ENCODE measurements around the gene SPATA13.

- TF ChIP-seq CTCF (IDR thresholded peaks at IDR 0.05; ENCODE audit: extremely low read depth in 1 of 2, insufficient read depth in 1 of 2, low read depth in 1 of 2, low read length in 2 of 2) (no peak), POLR2A (IDR thresholded peaks at IDR 0.05; ENCODE audit: low read depth, low read length) (no peak), FOS (IDR thresholded peaks at IDR 0.05; ENCODE audit: borderline replicate concordance, insufficient read depth, low read length) (no peak)
Measured at GRCh38 chr13:24308488-24309020, 148.0 kb downstream of the SPATA13 start.

Measured in endothelial cell of umbilical vein (primary cell).